GM18909 (cell line): ENCODE data around the gene FOXN3.
"Not testable (repeated sequence)": the region's sequence is repeated elsewhere in the genome, so short reads cannot be mapped to it uniquely, and the experiment has no call there.

Experiments
- ATAC-seq: cut with Tn5 transposase; IDR thresholded peaks from one replicate; pipeline ENCODE4 v1.9.1; 2021; ENCODE audit warnings: mild to moderate bottlenecking; ENCODE audit not compliant: unreplicated experiment, poor library complexity

Gene FOXN3

DNA sequence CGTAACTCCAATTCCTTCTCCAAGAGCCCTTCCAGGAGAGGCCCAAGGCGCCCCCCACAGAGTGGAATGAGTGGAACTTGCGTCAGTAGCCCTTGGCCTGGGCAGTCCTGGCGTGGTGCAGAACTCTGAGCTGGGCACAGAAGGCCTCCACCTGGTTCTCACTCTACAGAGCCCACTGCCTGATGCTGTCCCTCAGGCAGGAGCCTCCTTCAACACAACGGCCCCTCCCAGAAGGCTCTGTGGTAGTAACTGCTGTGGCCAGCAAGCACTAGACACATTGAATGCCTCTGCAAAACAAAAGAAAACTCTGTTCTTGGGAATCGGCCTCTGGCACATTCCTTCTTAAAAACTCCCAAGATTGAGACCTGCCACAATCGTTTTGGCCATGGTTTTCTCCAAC lies 258.9 kb downstream of the FOXN3 start:
- ATAC-seq, result not testable (repeated sequence)

GRCh38 chr14:89155491-89155890 lies 261.5 kb downstream of the FOXN3 start:
- no peak for ATAC-seq

DNA sequence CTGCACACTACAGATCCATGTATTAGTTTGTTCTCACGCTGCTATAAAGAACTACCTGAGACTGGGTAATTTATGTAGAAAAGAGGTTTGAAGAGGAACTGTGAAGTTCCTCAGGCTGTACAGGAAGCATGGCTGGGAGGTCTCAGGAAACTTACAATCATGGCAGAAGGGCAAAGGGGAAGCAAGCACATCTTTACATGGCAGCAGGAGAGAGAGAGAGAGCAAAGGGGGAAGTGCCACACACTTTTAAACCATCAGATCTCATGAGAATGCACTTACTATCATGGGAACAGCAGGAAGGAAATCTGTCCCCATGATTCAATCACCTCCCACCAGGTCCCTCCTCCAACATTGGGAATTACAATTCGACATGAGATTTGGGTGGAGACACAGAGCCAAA lies 265.3 kb downstream of the FOXN3 start:
- ATAC-seq, result not testable (repeated sequence)

DNA sequence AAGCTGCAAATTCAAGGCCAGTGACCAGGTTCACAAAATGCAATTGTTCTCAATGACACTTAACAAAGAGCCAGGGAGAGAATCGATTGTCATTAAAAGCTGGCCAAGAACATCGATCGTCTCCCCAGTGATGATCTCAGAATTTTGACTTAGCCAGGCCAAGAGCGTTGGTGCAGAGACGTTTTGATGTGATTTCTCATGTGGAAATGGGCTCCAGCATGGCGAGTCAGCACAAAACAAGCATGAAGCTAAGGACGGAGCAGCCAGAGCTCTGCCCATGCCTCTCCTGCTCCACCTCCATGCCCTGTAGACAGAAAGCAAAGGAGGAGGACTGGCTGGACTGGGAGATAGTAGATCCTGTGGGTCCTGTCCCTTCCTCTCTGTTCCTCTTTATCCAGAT lies 270.8 kb downstream of the FOXN3 start:
- no peak for ATAC-seq

DNA sequence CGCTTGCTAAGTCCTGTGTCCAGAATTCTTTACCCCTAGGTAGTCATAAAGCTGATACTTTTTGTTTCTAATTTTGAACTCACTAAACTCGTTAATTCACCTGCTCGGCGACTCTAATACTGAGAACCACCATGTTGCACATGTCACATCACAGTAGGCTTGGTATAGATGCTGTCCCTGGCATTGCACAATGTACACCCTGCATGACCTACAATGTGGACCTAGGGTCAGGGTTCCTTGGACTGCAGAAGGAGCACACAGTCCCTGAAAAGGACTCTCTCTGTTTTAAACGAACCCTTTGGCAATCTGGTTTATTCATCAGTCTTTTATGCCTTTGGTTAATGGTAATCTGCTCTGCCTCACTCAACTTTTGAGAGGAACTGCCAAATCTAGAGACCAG lies 272.4 kb downstream of the FOXN3 start:
- no peak for ATAC-seq

DNA sequence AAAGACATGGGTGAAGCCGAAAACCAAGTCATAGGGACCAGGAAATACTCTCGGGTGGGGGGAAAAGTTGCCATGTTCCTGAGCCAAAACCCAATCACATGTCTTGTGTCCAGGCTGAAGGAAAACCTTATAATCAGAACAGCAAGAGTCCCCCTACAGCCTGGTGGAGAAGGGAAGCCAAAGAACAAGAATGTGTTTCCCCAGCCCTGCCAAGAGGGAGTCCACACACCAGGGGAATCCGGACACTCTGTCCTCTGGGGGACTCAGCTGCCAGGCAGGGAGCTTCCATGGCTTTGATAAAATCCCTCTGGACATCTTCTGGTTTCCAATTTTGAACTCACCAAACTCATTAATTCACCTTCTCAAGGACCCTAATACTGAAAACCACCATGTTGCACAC lies 273.0 kb downstream of the FOXN3 start:
- ATAC-seq, result no peak

- no peak for ATAC-seq
Measured at GRCh38 chr14:89143595-89143994, 273.4 kb downstream of the FOXN3 start.

DNA sequence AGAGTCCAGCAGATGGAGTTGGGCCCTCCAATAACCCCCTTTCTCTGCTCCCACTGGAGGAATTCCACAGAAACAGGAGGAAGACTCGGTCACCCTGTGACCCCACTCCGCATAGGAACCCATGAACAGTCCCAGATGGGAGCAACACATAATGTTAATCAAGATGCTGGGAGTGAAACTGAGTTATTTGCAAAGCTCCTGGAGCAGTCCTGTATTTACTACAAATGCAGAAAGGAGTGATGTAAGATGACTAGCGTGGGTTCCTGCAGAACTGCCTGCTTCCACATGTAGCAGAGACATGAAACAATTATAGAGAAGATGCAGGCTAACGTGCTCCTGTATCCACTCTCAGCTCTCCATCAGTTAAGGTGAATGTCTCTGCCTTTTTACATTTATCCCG lies 274.7 kb downstream of the FOXN3 start:
- no peak for ATAC-seq

DNA sequence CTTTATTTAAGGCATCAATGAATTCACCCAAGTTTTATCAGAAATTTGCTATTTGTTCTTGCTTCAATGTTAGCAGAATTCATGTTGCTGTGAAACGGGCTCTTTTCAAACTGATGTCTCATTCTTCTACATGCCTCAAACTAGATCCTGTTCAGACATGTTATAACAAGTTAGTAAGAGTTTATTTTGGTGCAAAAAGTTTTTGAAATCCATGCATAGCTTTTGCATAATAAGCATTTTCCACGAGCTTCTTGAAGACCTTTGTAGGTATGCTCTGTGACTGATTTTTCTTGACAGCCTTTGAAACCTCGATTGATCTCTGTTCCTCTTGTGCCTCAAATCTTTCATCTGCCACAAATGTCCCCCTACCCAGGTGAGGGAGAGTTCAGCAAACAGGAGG lies 275.2 kb downstream of the FOXN3 start:
- no peak for ATAC-seq

DNA sequence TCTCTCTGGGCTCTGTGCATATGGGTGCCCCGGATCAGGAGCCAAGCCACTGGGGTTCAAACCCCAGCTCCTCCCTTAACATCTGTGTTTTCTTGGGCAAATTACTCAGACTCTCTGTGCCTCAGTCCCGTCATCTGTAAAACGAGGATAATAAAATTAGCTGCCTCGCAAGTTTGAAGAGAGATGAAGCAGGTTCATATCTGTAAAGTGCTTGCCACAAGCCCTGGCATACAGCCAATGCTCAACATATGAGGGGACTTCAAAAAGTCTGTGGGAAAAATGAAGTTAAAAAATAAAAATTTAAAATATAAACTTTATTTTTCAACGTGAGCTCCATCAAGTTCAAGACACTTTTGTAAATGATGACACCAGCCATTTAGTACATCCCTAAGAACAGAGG lies 276.7 kb downstream of the FOXN3 start:
- ATAC-seq, result no peak

GRCh38 chr14:89139404-89140247 lies 277.4 kb downstream of the FOXN3 start:
- ATAC-seq, result no peak

DNA sequence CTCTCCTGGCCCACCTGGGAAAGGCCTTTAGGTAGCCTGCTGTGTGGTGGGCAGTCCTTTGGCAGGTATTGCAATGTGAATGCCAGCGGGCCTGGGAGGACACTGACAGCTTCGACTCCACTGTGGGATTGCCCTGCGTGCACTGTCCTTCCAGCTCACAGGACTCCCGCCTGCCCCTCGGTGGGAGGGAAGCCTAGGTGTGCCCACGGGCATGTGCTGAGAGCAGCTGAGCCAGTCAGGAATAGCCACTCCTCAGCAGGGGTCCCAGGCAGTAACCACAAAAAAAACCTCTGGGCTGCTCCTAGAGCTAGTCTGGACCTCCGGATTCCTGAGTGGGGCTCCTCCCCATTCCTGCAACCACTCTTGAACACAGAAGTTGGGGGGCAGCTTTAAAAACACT lies 278.2 kb downstream of the FOXN3 start:
- ATAC-seq, result no peak

DNA sequence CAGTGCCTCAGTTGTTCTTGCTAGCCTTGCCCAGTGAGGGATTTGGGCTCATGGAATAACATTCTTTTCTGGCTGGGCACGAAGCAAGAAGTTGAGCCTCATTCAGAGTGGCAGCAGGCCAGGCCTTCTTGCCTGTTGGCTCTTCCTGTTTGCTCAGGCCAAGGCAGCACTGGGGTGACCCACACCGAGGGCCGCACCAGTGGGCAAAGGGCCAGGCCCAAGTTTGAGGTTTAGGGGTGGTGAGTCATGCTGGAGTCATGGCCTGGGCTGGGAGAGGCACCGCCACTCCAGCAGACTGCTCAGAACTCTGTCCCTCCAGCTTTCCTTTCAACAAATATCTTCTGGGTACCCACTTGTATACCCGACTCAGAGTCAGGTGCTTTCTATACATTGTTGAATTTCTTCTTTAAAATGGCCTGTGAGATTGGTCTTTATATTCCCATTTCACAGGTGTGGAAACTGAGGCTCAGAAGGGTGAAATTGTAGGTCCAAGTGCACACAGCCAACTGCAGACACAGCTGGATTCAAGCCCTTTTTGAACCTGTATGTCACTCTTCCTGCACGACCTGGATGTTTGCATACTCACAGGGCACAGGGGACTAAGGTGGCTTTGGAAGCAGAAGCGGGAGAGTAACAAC lies 279.4 kb downstream of the FOXN3 start:
- no peak for ATAC-seq

- no peak for ATAC-seq
Measured at GRCh38 chr14:89136587-89136986, 280.4 kb downstream of the FOXN3 start.

GRCh38 chr14:89134640-89135039 lies 282.4 kb downstream of the FOXN3 start:
- ATAC-seq, result no peak

DNA sequence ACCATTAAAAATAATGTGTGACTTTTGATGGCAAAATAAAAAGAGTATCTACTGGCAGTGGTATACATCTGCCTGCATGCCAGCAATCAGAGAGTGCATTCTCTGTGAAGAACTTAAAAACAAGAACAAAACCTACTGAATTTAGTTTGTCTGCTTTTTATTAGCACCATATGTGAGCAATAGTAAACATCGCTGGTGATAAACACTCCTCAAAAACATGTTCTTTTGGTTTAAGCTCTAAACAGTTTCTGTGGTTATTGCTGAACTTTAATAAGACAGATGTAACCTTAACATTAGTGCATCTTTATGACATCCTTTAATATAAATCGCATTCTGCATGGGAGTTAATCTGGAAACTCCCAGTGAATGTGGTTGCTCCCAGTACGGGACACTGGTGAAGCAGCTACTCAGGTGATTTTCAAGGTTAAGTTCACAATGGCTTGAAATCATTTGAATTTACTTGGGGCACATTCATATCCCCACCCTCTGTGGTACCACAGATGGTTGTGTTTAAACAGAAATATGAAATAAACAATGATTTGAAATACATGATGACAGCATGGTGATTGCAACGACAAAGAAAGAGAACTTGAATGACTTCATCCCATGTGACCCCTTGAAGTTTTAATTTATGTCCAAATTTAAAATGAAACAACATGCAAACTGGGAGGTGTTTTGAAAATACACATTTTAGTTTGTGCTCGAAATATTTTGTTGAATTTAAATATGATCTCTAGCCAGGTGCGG lies 285.9 kb downstream of the FOXN3 start:
- no peak for ATAC-seq

DNA sequence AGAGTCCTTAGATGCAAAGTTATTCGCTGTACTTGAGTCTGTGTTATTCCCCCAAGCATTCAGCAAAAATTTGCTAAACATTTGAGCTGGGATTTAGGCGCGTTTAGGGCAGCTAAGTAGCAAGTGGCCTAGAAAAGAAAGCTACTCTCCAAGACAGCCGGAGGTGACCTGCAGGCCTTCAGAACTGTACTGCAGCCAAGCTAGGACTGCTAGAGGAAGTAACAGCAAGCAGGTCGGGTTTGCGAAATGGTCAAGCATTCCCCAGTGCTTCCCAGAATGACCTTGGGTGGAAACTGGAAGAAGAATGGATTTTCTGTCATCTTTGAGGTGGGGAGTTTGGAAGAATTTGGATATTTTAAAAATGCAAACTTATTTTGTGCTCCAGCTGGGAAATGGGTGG lies 287.5 kb downstream of the FOXN3 start:
- no peak for ATAC-seq

DNA sequence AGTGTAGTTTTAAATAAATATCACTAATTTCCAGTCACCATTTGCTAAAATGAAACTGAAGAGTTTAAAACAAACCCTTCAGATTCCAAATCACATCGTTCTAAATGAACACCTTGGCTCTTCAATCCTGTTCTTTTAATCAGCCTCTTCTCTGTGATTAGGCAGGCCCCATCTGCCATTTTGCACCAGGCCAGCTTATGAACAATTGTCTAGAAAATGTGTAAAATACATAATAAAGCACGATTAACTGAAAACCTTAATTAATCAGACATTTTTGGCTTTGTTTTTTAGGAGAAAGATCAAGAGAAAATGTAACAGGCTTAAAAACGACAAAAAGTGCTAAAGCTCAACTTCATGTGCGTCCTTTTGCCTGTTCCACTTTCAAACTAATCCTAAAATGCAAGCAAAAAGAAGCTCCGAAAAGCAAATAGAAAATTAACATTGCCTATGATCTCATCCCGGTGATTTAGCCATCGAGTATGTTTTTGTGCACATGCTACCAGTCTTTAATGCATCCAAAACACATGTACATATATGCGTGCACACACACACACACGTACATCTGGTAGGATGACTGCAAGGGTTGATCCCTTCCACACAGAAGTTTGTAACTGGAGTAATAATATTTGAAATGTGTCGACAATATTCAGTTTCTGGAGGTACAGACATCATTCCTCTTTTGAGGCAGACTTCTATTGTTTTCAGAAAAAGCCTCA lies 288.6 kb downstream of the FOXN3 start:
- no peak for ATAC-seq

- ATAC-seq, result no peak
Measured at GRCh38 chr14:89126461-89126860, 290.6 kb downstream of the FOXN3 start.

DNA sequence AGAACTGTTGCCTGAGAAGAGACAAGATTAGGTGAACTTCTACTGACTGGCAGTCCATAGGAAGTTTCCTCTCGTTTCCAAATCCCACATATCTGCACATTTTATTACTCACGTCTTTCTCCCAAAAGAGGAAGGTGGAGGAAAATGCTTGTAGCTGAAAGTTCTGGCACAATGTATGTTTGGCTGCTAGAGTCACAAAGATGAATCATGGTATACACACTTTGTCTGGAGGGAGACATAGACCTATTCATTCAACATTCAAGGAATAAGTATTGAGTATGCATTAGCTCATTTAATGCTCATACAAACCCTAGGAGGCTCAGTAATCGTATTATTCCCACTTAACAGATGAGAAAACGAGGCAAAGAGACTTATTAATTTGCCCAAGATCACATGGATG lies 291.8 kb downstream of the FOXN3 start:
- ATAC-seq, result no peak

GRCh38 chr14:89123851-89124250 lies 293.2 kb downstream of the FOXN3 start:
- no peak for ATAC-seq
